DMS153 treated with DMSO at 0.1 percent for 48 hours (cell line): Measurements from ENCODE around the gene TMEM223.
A peak's percentile ranks its signal among the peaks of the same experiment; 100 is the strongest.
"Not testable (repeated sequence)": the region's sequence is repeated elsewhere in the genome, so short reads cannot be mapped to it uniquely, and the experiment has no call there.

Experiments used
- DNase-seq: peaks from one replicate; lab custom pipeline; 2025; ENCODE audit not compliant: unreplicated experiment; lab: John Stamatoyannopoulos, UW

The TMEM223 gene

GRCh38 chr11:62804310-62805075 lies 12.7 kb upstream of the TMEM223 start:
- no peak for DNase-seq

GRCh38 chr11:62801071-62801470 lies 9.3 kb upstream of the TMEM223 start:
- DNase-seq: no peak

GRCh38 chr11:62799486-62799885 lies 7.7 kb upstream of the TMEM223 start:
- no peak for DNase-seq

- DNase-seq: no peak
Measured at GRCh38 chr11:62796281-62796680, 4.5 kb upstream of the TMEM223 start.

- DNase-seq: no peak
Measured at GRCh38 chr11:62794201-62794775, 2.5 kb upstream of the TMEM223 start.

GRCh38 chr11:62792202-62792575 lies 383 bp upstream of the TMEM223 start:
- DNase-seq: no peak

- DNase-seq: no peak
Measured at GRCh38 chr11:62789576-62789975, 2.2 kb downstream of the TMEM223 start.

GRCh38 chr11:62788991-62789390 lies 2.8 kb downstream of the TMEM223 start:
- DNase-seq: no peak

- DNase-seq: peak; percentile 80
Measured at GRCh38 chr11:62787005-62787759, 4.6 kb downstream of the TMEM223 start, which contains the start of gene TMEM179B. TMEM179B (plus strand) TSS chr11:62787402; CDS start chr11:62787432, 30 bp downstream.

- peak; percentile 58 for DNase-seq
Measured at GRCh38 chr11:62786318-62787004, 5.3 kb downstream of the TMEM223 start.

- no peak for DNase-seq
Measured at GRCh38 chr11:62782753-62783152, 9.1 kb downstream of the TMEM223 start.

GRCh38 chr11:62778441-62778840 lies 13.4 kb downstream of the TMEM223 start:
- DNase-seq: no peak

GRCh38 chr11:62777389-62777788 lies 14.4 kb downstream of the TMEM223 start:
- no peak for DNase-seq

- DNase-seq: no peak
Measured at GRCh38 chr11:62775646-62776045, 16.2 kb downstream of the TMEM223 start.

GRCh38 chr11:62774407-62774806 lies 17.4 kb downstream of the TMEM223 start:
- DNase-seq: no peak

GRCh38 chr11:62771144-62772021 lies 20.4 kb downstream of the TMEM223 start, which contains the start of gene TAF6L:
TAF6L (plus strand) TSS chr11:62771396; CDS start chr11:62775784, 4,388 bp downstream.
- peak; percentile 93 for DNase-seq

- DNase-seq: peak; percentile 50
Measured at GRCh38 chr11:62770778-62771143, 21.0 kb downstream of the TMEM223 start.

- not testable (repeated sequence) for DNase-seq
Measured at GRCh38 chr11:62760867-62761227, 31.0 kb downstream of the TMEM223 start.

- no peak for DNase-seq
Measured at GRCh38 chr11:62757846-62758788, 33.7 kb downstream of the TMEM223 start.
